HUES64 (cell line): ENCODE data around the gene NXNL2.
A peak's percentile ranks its signal among the peaks of the same experiment; 100 is the strongest.

Experiments
- H3K27ac ChIP-seq: 2 replicates; pipeline ENCODE4 v1.7.0; 2013; ENCODE audit warnings: low read depth, low read length, inconsistent platforms
- H3K27me3 ChIP-seq: 2 replicates; pipeline ENCODE4 v1.6.1; 2013; ENCODE audit warnings: mild to moderate bottlenecking, low read length; ENCODE audit not compliant: insufficient read depth
- H3K36me3 ChIP-seq: 2 replicates; pipeline ENCODE4 v1.6.1; 2013; ENCODE audit warnings: mild to moderate bottlenecking, low read length; ENCODE audit not compliant: insufficient read depth
- H3K4me1 ChIP-seq: 2 replicates; pipeline ENCODE4 v1.6.1; 2013; ENCODE audit warnings: mild to moderate bottlenecking, low read length, moderate library complexity; ENCODE audit not compliant: insufficient read depth
- H3K4me3 ChIP-seq: 2 replicates; pipeline ENCODE4 v1.5.1; 2013; ENCODE audit warnings: mild to moderate bottlenecking, low read length, moderate library complexity
- H3K9ac ChIP-seq: 2 replicates; pipeline ENCODE4 v1.6.1; 2013; ENCODE audit warnings: mild to moderate bottlenecking, low read depth, low read length
- H3K9me3 ChIP-seq: 2 replicates; pipeline ENCODE4 v1.6.1; 2013; ENCODE audit warnings: low read depth, low read length; ENCODE audit not compliant: insufficient read depth
- WGBS: fragments of 150-250, 120-280 bp; methylation state at CpG from one replicate; pipeline ENCODE4 v1.1.7; 2013; ENCODE audit warnings: missing lambda C conversion rate; 5-methylcytosine and 5-hydroxymethylcytosine counted together

NXNL2 gene

DNA sequence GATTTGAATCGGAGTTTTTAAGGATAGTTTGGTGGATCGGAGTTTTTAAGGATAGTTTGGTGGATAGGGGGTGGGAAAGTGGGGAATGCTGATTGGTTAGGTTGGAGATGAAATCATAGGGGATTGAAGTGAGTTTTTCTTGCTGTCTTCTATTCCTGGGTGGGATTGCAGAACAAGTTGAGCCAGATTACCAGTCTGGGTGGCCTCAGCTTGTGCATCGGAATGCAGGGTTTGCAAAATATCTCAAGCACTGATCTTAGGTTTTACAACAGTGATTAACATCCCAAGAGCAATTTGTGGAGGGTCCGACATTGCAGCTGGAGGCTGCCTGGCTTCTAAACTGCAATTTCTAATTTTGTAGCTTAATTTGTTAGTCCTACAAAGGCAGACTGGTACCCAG lies 23.1 kb upstream of the NXNL2 start:
- H3K36me3 ChIP-seq, result no peaks in the 10 kb centered on the region
- no peaks in the 10 kb centered on the region for H3K27me3 ChIP-seq
- peaks cover 8% of the 10 kb centered on the region; the same call in 1 of the 2 replicates for H3K4me1 ChIP-seq
- no peak overlapping the region for H3K9ac ChIP-seq
- H3K4me3 ChIP-seq, result no peak overlapping the region
- H3K9me3 ChIP-seq, result 0 out of 2 replicates have a peak, but pooled peaks cover 9% of the 10 kb centered on the region
- WGBS, result 82% methylated on average over 4 of the region's 4 CpGs
- no peak overlapping the region for H3K27ac ChIP-seq

GRCh38 chr9:88514247-88514646 lies 20.7 kb upstream of the NXNL2 start:
- 95% methylated on average over 6 of the region's 6 CpGs for WGBS
- Histone ChIP-seq H3K27ac (no peak overlapping the region), H3K9ac (no peak overlapping the region), H3K36me3 (no peaks in the 10 kb centered on the region), H3K9me3 (0 out of 2 replicates have a peak, but pooled peaks cover 4% of the 10 kb centered on the region), H3K4me3 (no peak overlapping the region), H3K27me3 (no peaks in the 10 kb centered on the region), H3K4me1 (peaks cover 8% of the 10 kb centered on the region; the same call in 1 of the 2 replicates)

DNA sequence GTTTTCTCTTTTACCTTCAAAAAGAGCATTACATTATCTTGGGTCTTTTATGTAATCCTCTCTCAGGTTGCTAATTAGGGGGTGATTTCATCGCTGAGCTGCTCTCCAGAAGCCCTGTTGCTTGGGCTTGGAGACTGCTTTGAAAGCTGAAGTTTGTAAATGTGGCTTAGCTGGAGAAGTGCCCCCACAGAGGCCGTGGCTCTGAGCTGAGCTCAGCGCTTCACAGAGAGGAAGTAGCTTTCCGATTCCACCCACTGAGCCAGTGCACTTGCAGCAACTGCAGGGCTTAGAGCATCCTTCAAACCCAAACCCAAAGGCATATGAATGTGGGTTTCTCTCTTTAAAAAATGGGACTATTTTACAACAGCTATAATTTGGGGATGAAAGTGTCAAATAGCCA lies 13.7 kb upstream of the NXNL2 start:
- H3K9ac ChIP-seq, result no peak overlapping the region
- no peaks in the 10 kb centered on the region for H3K27me3 ChIP-seq
- no peak overlapping the region; the same call in 1 of the 2 replicates for H3K27ac ChIP-seq
- H3K9me3 ChIP-seq, result no peaks in the 10 kb centered on the region
- H3K4me3 ChIP-seq, result no peak overlapping the region
- WGBS, result 31% methylated on average over 4 of the region's 4 CpGs
- peaks cover 9% of the 10 kb centered on the region; the same call in 1 of the 2 replicates for H3K4me1 ChIP-seq
- H3K36me3 ChIP-seq, result no peaks in the 10 kb centered on the region

- Histone ChIP-seq H3K9me3 (no peaks in the 10 kb centered on the region), H3K4me1 (peaks cover 9% of the 10 kb centered on the region; the same call in 1 of the 2 replicates), H3K4me3 (no peak overlapping the region), H3K27ac (no peak overlapping the region), H3K9ac (no peak overlapping the region), H3K27me3 (no peaks in the 10 kb centered on the region), H3K36me3 (no peaks in the 10 kb centered on the region)
- 95% methylated on average over 3 of the region's 4 CpGs for WGBS
These were observed 12.6 kb upstream of the NXNL2 start for GRCh38 chr9:88522360-88522759.

- H3K4me1 ChIP-seq, result peaks cover 9% of the 10 kb centered on the region; the same call in 1 of the 2 replicates
- WGBS, result 88% methylated on average over 3 of the region's 3 CpGs
These were observed 11.9 kb upstream of the NXNL2 start for GRCh38 chr9:88523056-88523455.

GRCh38 chr9:88524911-88525310 lies 10.1 kb upstream of the NXNL2 start:
- H3K4me3 ChIP-seq, result no peak overlapping the region
- H3K4me1 ChIP-seq, result peaks cover 20% of the 10 kb centered on the region
- no peak overlapping the region for H3K9ac ChIP-seq
- H3K36me3 ChIP-seq, result no peaks in the 10 kb centered on the region
- H3K27ac ChIP-seq, result no peak overlapping the region
- H3K9me3 ChIP-seq, result no peaks in the 10 kb centered on the region
- no peaks in the 10 kb centered on the region for H3K27me3 ChIP-seq
- WGBS, result 96% methylated on average over 8 of the region's 8 CpGs

More at GRCh38 chr9:88523056-88523455, 11.9 kb upstream of the NXNL2 start:
- no peak overlapping the region for H3K27ac ChIP-seq
- no peaks in the 10 kb centered on the region for H3K36me3 ChIP-seq
- no peak overlapping the region for H3K9ac ChIP-seq
- no peaks in the 10 kb centered on the region for H3K9me3 ChIP-seq
- no peak overlapping the region for H3K4me3 ChIP-seq
- no peaks in the 10 kb centered on the region for H3K27me3 ChIP-seq

GRCh38 chr9:88527618-88528017 lies 7.4 kb upstream of the NXNL2 start:
- no peaks in the 10 kb centered on the region for H3K27me3 ChIP-seq
- H3K9me3 ChIP-seq, result no peaks in the 10 kb centered on the region
- H3K4me1 ChIP-seq, result peaks cover 23% of the 10 kb centered on the region; the same call in 1 of the 2 replicates
- no peak overlapping the region for H3K4me3 ChIP-seq
- H3K9ac ChIP-seq, result no peak overlapping the region
- WGBS, result 92% methylated on average over 5 of the region's 7 CpGs
- no peak overlapping the region for H3K27ac ChIP-seq
- no peaks in the 10 kb centered on the region for H3K36me3 ChIP-seq

DNA sequence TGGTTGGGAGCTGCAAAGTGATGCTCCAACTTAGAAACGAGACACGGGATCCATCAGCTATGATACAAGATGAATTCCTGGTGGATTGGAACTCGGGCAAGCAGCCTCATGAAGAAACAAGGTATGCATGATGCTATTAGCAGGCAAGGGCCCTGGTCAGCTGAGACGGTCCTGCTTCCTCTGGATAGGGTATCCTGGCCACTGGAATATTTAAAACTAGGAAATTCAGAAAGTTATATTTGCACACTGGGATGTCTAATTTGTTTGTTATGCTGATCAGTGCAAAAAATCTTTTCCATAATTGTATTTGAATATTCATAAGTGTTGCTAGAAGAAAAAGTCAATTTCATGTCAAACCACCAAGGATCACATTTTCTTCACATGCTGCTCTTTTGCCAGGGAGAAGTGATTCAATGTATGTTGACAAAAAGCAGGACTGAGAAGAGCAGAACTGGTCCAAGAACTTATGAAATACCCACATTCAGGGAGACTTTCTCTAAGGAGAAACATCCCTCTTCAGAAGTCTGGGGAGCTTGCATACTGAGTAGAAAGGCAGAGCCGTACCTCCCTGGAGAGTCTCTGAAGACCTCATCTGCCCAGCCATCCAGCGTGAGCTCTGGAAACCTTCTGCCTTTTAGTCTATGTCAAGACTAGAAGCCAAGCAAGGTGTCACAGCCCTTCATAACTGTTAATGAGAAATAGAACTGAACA lies 6.7 kb upstream of the NXNL2 start:
- Histone ChIP-seq H3K9me3 (no peaks in the 10 kb centered on the region), H3K4me3 (no peak overlapping the region), H3K27me3 (peaks cover 6% of the 10 kb centered on the region; the same call in 1 of the 2 replicates), H3K27ac (no peak overlapping the region), H3K36me3 (no peaks in the 10 kb centered on the region), H3K4me1 (peaks cover 23% of the 10 kb centered on the region; the same call in 1 of the 2 replicates), H3K9ac (no peak overlapping the region)
- 89% methylated on average over 6 of the region's 6 CpGs for whole genome bisulfite sequencing

DNA sequence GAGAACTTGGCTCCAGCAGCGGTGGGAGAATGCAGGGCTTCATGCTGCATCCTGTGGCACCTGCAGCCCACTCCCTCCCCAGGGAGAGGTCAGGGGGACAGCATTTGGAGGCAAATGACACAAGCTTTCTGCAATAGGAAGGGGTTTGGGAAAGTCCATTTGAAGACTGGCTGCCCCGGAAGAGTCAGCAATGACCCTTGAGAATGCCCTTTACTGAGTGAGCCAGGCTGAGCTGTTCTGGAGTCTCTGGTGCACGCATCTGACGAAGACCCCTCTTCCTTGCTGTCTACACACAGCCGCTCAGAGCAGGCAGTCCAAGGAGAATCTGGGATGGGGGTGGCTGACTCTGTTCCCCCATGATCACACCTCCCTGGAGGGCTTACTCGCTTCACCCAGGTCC lies 5.5 kb upstream of the NXNL2 start:
- 83% methylated on average over 4 of the region's 6 CpGs for WGBS

GRCh38 chr9:88530051-88530450 lies 4.9 kb upstream of the NXNL2 start:
- Histone ChIP-seq H3K27ac (no peak overlapping the region), H3K27me3 (peaks cover 15% of the 10 kb centered on the region; the same call in 1 of the 2 replicates), H3K36me3 (no peaks in the 10 kb centered on the region), H3K4me1 (peaks cover 23% of the 10 kb centered on the region; the same call in 1 of the 2 replicates), H3K9ac (no peak overlapping the region), H3K9me3 (no peaks in the 10 kb centered on the region), H3K4me3 (no peak overlapping the region)
- 97% methylated on average over 1 of the region's 1 CpG for WGBS

More for the DNA sequence above, 5.5 kb upstream of the NXNL2 start:
- H3K9ac ChIP-seq, result no peak overlapping the region
- H3K27ac ChIP-seq, result no peak overlapping the region
- H3K4me1 ChIP-seq, result peaks cover 23% of the 10 kb centered on the region; the same call in 1 of the 2 replicates
- H3K27me3 ChIP-seq, result peaks cover 14% of the 10 kb centered on the region; the same call in 1 of the 2 replicates
- no peak overlapping the region for H3K4me3 ChIP-seq
- H3K36me3 ChIP-seq, result no peaks in the 10 kb centered on the region
- no peaks in the 10 kb centered on the region for H3K9me3 ChIP-seq

DNA sequence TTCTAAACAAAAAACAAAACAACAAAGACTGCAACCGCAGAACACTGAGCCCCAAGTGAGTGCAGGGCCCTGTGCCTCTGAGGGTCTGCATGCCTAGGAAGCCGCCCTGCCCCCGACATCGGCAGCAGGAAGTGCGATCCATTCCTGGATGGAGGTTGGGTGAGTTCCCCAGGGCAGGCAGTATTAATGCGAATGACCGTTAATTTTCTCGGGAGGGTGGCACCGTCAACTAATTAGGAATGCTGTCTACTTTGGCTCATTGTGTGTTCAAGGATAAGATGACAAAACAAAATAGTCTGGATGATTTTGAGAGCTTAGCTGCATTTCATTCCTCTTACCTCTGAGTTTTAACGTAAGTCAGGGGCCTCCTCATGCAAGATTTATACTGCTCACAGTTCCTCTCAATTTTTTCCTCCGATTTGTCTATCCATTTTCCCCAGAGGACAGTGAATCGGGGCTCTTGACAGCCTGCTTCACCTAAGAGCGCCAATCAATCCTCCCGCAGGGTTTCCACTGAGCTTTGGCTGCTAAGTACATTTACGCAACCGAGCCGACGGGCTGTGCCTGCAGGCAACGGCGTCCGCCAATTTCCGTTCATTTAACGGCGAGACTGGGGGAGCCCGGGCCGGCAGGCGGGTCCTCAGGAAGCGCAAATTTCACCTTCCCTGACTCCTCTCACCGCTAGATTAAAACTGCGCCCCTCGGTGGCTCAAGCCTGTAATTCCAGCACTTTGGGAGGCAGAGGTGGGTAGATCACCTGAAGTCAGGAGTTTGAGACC lies 2.9 kb upstream of the NXNL2 start:
- Histone ChIP-seq H3K27me3 (peaks cover 35% of the 10 kb centered on the region), H3K9me3 (no peaks in the 10 kb centered on the region), H3K4me1 (peaks cover 23% of the 10 kb centered on the region; the same call in 1 of the 2 replicates), H3K4me3 (peak overlapping the region; percentile 54), H3K36me3 (no peaks in the 10 kb centered on the region), H3K27ac (peak overlapping the region; percentile 80), H3K9ac (peak overlapping the region; percentile 59; the same call in 1 of the 2 replicates)
- WGBS, result 6% methylated on average over 31 of the region's 31 CpGs
